Measurements from ENCODE around the gene THADA.

The THADA gene

GRCh38 chr2:43319541-43319940 is 276.3 kb downstream of the THADA start:
- H3K4me3 ChIP-seq (ENCODE audit: low read depth, low read length): no peak overlapping the region
- DNase-seq (ENCODE audit: low read depth, low spot score): no peak
- in situ Hi-C loops (cut with HindIII; ENCODE audit: low sequenced_read_pairs): no loop called here
- TF ChIP-seq CTCF (IDR thresholded peaks at IDR 0.05; ENCODE audit: low read depth, low read length): no peak

- in situ Hi-C loops (cut with HindIII; ENCODE audit: low sequenced_read_pairs): no loop called here
- peak; percentile 74 for DNase-seq (ENCODE audit: low read depth, low spot score)
- H3K4me3 ChIP-seq (ENCODE audit: low read depth, low read length): no peak overlapping the region
- no peak for TF ChIP-seq CTCF (IDR thresholded peaks at IDR 0.05; ENCODE audit: low read depth, low read length)
Observed at GRCh38 chr2:43318791-43319190, 277.0 kb downstream of the THADA start.

- in situ Hi-C loops (cut with HindIII; ENCODE audit: low sequenced_read_pairs): no loop called here
- H3K4me3 ChIP-seq (ENCODE audit: low read depth, low read length): no peak overlapping the region
- no peak for DNase-seq (ENCODE audit: low read depth, low spot score)
- TF ChIP-seq CTCF (IDR thresholded peaks at IDR 0.05; ENCODE audit: low read depth, low read length): no peak
Observed at GRCh38 chr2:43317680-43318079, 278.2 kb downstream of the THADA start.

- no peak for DNase-seq (ENCODE audit: low read depth, low spot score)
- H3K4me3 ChIP-seq (ENCODE audit: low read depth, low read length): no peak overlapping the region
- in situ Hi-C loops (cut with HindIII; ENCODE audit: low sequenced_read_pairs): no loop called here
- no peak for TF ChIP-seq CTCF (IDR thresholded peaks at IDR 0.05; ENCODE audit: low read depth, low read length)
Observed at GRCh38 chr2:43317194-43317593, 278.6 kb downstream of the THADA start.

- no peak for TF ChIP-seq CTCF (IDR thresholded peaks at IDR 0.05; ENCODE audit: low read depth, low read length)
- in situ Hi-C loops (cut with HindIII; ENCODE audit: low sequenced_read_pairs): no loop called here
- DNase-seq (ENCODE audit: low read depth, low spot score): no peak
- H3K4me3 ChIP-seq (ENCODE audit: low read depth, low read length): no peak overlapping the region
Observed at GRCh38 chr2:43315482-43315881, 280.4 kb downstream of the THADA start.

- in situ Hi-C loops (cut with HindIII; ENCODE audit: low sequenced_read_pairs): no loop called here
- DNase-seq (ENCODE audit: low read depth, low spot score): no peak
- no peak for TF ChIP-seq CTCF (IDR thresholded peaks at IDR 0.05; ENCODE audit: low read depth, low read length)
Observed at GRCh38 chr2:43314299-43314927, 281.4 kb downstream of the THADA start.

GRCh38 chr2:43313642-43314017 is 282.2 kb downstream of the THADA start:
- TF ChIP-seq CTCF (IDR thresholded peaks at IDR 0.05; ENCODE audit: low read depth, low read length): no peak
- no peak for DNase-seq (ENCODE audit: low read depth, low spot score)
- no peak overlapping the region for H3K4me3 ChIP-seq (ENCODE audit: low read depth, low read length)
- in situ Hi-C loops (cut with HindIII; ENCODE audit: low sequenced_read_pairs): no loop called here

More at GRCh38 chr2:43314299-43314927, 281.4 kb downstream of the THADA start:
- H3K4me3 ChIP-seq (ENCODE audit: low read depth, low read length): no peak overlapping the region
